BJ (cell line): ENCODE results near the gene EML6. TPM values are rescaled to one million over a fixed set of nuclear protein-coding genes. Genes with fewer than 3 reads are reported as not detected.
"Not testable (repeated sequence)": the region's sequence is repeated elsewhere in the genome, so short reads cannot be mapped to it uniquely, and the experiment has no call there.

ENCODE experiments used
- CTCF ChIA-PET: fragments of 350-600 bp; formaldehyde crosslinking; extraction: SDS; loops from one replicate; lab custom pipeline; 2021; ENCODE audit warnings: antibody characterized with exemption, inconsistent platforms; lab: Yijun Ruan, JAX
- POLR2A ChIA-PET: fragments of 300-600 bp; sonication (Branson Sonifier 250); formaldehyde crosslinking; extraction: SDS; loops from one replicate; lab custom pipeline; 2021; ENCODE audit warnings: antibody characterized with exemption; lab: Charles Lee
- DNase-seq: peaks from one replicate; pipeline ENCODE4 v3.0.0-alpha.2; 2011; ENCODE audit warnings: low read depth
- H3K27me3 ChIP-seq: 2 replicates; pipeline ENCODE4 v1.6.0; 2011; ENCODE audit warnings: low read length; ENCODE audit not compliant: control insufficient read depth, insufficient read depth
- H3K36me3 ChIP-seq: 2 replicates; pipeline ENCODE4 v1.5.1; 2011; ENCODE audit warnings: low read length; ENCODE audit not compliant: control insufficient read depth, insufficient read depth
- H3K4me3 ChIP-seq: 2 replicates; pipeline ENCODE4 v1.5.1; 2011; ENCODE audit warnings: low read depth, mild to moderate bottlenecking, control low read depth, low read length
- polyA plus RNA-seq: library from polyadenylated mRNA; depleted of rRNA; stranded (reverse); fragments of >200 nt; gene quantifications from 2 replicates; pipeline ENCODE4 v1.2.3, GENCODE V29; 2011
- TF ChIP-seq, protein P1 (sequence below): IDR thresholded peaks from 2 replicates; pipeline ENCODE4 v1.5.1; 2011; ENCODE audit warnings: low read depth, mild to moderate bottlenecking, control low read depth, inconsistent platforms, low read length, moderate library complexity; ENCODE audit not compliant: insufficient read depth

EML6 gene
- polyA plus RNA-seq, 1 experiment: 0.18 TPM

DNA sequence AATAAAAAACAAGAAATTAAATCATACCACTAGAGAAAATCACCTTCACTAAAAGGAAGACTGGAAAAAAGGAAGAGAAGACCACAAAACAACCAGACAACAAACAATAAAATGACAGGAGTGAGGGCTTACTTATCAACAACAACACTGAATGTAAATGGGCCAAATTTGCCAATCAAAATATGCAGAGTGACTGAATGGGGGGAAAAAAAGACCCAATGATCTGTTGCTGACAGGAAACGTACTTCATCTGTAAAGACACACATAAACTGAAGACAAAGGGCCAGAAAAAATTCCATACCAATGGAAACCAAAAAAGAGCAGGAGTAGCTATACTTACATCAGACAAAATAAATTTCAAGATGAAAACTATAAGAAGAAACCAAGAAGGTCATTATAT is 25.5 kb upstream of the EML6 start:
- Histone ChIP-seq H3K36me3 (no peaks in the 10 kb centered on the region), H3K4me3 (no peak overlapping the region), H3K27me3 (no peaks in the 10 kb centered on the region; the same call in 1 of the 2 replicates)
- no peak for DNase-seq
- ChIA-PET POLR2A (no interaction called here), CTCF (interaction anchor here (1.1 to 1.2 kb wide), 2 partner anchors 523 to 591 kb away, joined by 3 read pairs; no protein-coding TSS in a partner anchor)
- TF ChIP-seq, protein P1, sequence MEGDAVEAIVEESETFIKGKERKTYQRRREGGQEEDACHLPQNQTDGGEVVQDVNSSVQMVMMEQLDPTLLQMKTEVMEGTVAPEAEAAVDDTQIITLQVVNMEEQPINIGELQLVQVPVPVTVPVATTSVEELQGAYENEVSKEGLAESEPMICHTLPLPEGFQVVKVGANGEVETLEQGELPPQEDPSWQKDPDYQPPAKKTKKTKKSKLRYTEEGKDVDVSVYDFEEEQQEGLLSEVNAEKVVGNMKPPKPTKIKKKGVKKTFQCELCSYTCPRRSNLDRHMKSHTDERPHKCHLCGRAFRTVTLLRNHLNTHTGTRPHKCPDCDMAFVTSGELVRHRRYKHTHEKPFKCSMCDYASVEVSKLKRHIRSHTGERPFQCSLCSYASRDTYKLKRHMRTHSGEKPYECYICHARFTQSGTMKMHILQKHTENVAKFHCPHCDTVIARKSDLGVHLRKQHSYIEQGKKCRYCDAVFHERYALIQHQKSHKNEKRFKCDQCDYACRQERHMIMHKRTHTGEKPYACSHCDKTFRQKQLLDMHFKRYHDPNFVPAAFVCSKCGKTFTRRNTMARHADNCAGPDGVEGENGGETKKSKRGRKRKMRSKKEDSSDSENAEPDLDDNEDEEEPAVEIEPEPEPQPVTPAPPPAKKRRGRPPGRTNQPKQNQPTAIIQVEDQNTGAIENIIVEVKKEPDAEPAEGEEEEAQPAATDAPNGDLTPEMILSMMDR: no peak

- H3K4me3 ChIP-seq, POLR2A ChIA-PET, H3K36me3 ChIP-seq, DNase-seq, H3K27me3 ChIP-seq, CTCF ChIA-PET: not testable (repeated sequence)
These were observed 24.5 kb upstream of the EML6 start for GRCh38 chr2:54698926-54699325.

GRCh38 chr2:54699665-54700064 is 23.8 kb upstream of the EML6 start:
- CTCF ChIA-PET: no interaction called here
- POLR2A ChIA-PET: no interaction called here
- no peak for DNase-seq

DNA sequence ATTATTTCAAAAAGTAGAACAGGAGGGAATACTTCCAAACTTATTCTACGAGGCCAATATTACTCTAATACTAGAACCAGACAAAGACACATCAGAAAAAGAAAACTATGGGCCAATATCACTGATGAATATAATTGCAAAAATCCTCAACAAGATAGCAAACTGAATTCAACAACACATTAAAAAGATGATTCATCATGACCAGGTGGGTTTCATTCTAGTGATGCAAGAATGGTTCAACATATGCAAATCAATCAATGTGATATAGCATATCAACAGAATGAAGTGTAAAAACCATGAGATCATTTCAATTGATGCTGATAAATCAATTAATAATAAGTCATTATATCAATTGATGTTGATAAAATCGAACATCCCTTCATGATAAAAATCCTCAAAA is 22.4 kb upstream of the EML6 start:
- no peaks in the 10 kb centered on the region for H3K27me3 ChIP-seq
- TF ChIP-seq, protein P1: no peak
- POLR2A ChIA-PET: no interaction called here
- DNase-seq: no peak
- no peaks in the 10 kb centered on the region for H3K36me3 ChIP-seq
- H3K4me3 ChIP-seq: no peak overlapping the region
- CTCF ChIA-PET: interaction anchor here (1.1 kb wide), 1 partner anchor 18 kb away, joined by 3 read pairs; no protein-coding TSS in a partner anchor

More at GRCh38 chr2:54699665-54700064, 23.8 kb upstream of the EML6 start:
- no peak overlapping the region for H3K4me3 ChIP-seq
- H3K36me3 ChIP-seq: no peaks in the 10 kb centered on the region
- TF ChIP-seq, protein P1: no peak
- no peaks in the 10 kb centered on the region; the same call in 1 of the 2 replicates for H3K27me3 ChIP-seq

GRCh38 chr2:54704238-54704637 is 19.2 kb upstream of the EML6 start:
- TF ChIP-seq, protein P1: no peak
- Histone ChIP-seq H3K27me3 (peaks cover 2% of the 10 kb centered on the region; the same call in 1 of the 2 replicates), H3K4me3 (no peak overlapping the region), H3K36me3 (no peaks in the 10 kb centered on the region)
- DNase-seq: no peak
- POLR2A ChIA-PET: no interaction called here
- CTCF ChIA-PET: interaction anchor here (0.6 to 7.6 kb wide), 37 partner anchors 8 to 1281 kb away, joined by 3 to 50 read pairs (median 5); partner anchors contain the start of gene EML6
